ENCODE results near the gene CORO1C. TPM values are rescaled to one million over a fixed set of nuclear protein-coding genes. Genes with fewer than 3 reads are reported as not detected.
A peak's percentile ranks its signal among the peaks of the same experiment; 100 is the strongest.
"Not testable (repeated sequence)": the region's sequence is repeated elsewhere in the genome, so short reads cannot be mapped to it uniquely, and the experiment has no call there.

CORO1C gene
- total RNA-seq, 4 donors from 2014 or later, result 68.1 to 153 (median 128) TPM

- intact Hi-C loops (cut with DNase I; ENCODE audit: low total_unique reads), result no loop called here
- Histone ChIP-seq H3K27ac (peak overlapping the region; percentile 66 to 86 (median 76)), H3K4me1 (peaks cover 11 to 38% (median 24%) of the 10 kb centered on the region in 4 donors), H3K36me3 (no peaks in the 10 kb centered on the region), H3K27me3 (no peaks in the 10 kb centered on the region), H3K4me3 (peak overlapping the region in 1 of 4 donors; percentile 17), H3K9me3 (no peaks in the 10 kb centered on the region)
- TF ChIP-seq POLR2A (IDR thresholded peaks at IDR 0.05), result peak; percentile 65
- TF ChIP-seq CTCF (IDR thresholded peaks at IDR 0.05), result no peak
- peak; percentile 99 for TF ChIP-seq EP300 (IDR thresholded peaks at IDR 0.05; ENCODE audit: low read depth)
- TF ChIP-seq POLR2AphosphoS5 (IDR thresholded peaks at IDR 0.05), result peak; percentile 89 to 93 (median 92)
- WGBS, 2 donors (ENCODE audit: low coverage in 1 of 2), result 24 to 64% methylated on average over 8 to 23 of the region's 23 CpGs
- in situ Hi-C loops (cut with MboI; ENCODE audit: low pct_ligation_motif_present in 1 of 4, low pct_unique_long_range_greater_than_20kb in 1 of 4, low sequenced_read_pairs in 3 of 4), result no loop called here
- DNase-seq, result peak; percentile 78
These were observed 42.8 kb upstream of the CORO1C start for GRCh38 chr12:108773798-108774788.

GRCh38 chr12:108772891-108773797, 41.8 kb upstream of the CORO1C start:
- WGBS, 2 donors (ENCODE audit: low coverage in 1 of 2), result 66 to 83% methylated on average over 5 to 25 of the region's 25 CpGs
- Histone ChIP-seq H3K36me3 (no peaks in the 10 kb centered on the region), H3K27me3 (no peaks in the 10 kb centered on the region), H3K4me1 (peaks cover 20 to 47% (median 30%) of the 10 kb centered on the region in 4 donors), H3K27ac (peak overlapping the region; percentile 3 to 86 (median 60)), H3K9me3 (no peaks in the 10 kb centered on the region), H3K4me3 (no peak overlapping the region)
- DNase-seq, result no peak
- in situ Hi-C loops (cut with MboI; ENCODE audit: low pct_ligation_motif_present in 1 of 4, low pct_unique_long_range_greater_than_20kb in 1 of 4, low sequenced_read_pairs in 3 of 4) (no loop called here), intact Hi-C loops (cut with DNase I; ENCODE audit: low total_unique reads) (no loop called here)
- TF ChIP-seq CTCF (IDR thresholded peaks at IDR 0.05) (no peak), POLR2A (IDR thresholded peaks at IDR 0.05) (no peak), POLR2AphosphoS5 (IDR thresholded peaks at IDR 0.05) (no peak), EP300 (IDR thresholded peaks at IDR 0.05; ENCODE audit: low read depth) (no peak)

GRCh38 chr12:108772247-108772646, 40.9 kb upstream of the CORO1C start:
- peak; percentile 49 for DNase-seq
- Histone ChIP-seq H3K9me3 (no peaks in the 10 kb centered on the region), H3K4me1 (peaks cover 22 to 49% (median 31%) of the 10 kb centered on the region in 4 donors), H3K27me3 (no peaks in the 10 kb centered on the region), H3K27ac (peak overlapping the region; percentile 3 to 86 (median 60)), H3K4me3 (no peak overlapping the region), H3K36me3 (no peaks in the 10 kb centered on the region)
- in situ Hi-C loops (cut with MboI; ENCODE audit: low pct_ligation_motif_present in 1 of 4, low pct_unique_long_range_greater_than_20kb in 1 of 4, low sequenced_read_pairs in 3 of 4), result no loop called here
- intact Hi-C loops (cut with DNase I; ENCODE audit: low total_unique reads), result no loop called here
- TF ChIP-seq POLR2AphosphoS5 (IDR thresholded peaks at IDR 0.05) (no peak), EP300 (IDR thresholded peaks at IDR 0.05; ENCODE audit: low read depth) (no peak), POLR2A (IDR thresholded peaks at IDR 0.05) (no peak), CTCF (IDR thresholded peaks at IDR 0.05) (no peak)
- 62% methylated on average over 2 of the region's 2 CpGs; no CpG with 5 or more reads in 1 of the 2 donors for WGBS, 2 donors (ENCODE audit: low coverage in 1 of 2)

GRCh38 chr12:108771835-108772234, 40.5 kb upstream of the CORO1C start:
- in situ Hi-C loops (cut with MboI; ENCODE audit: low pct_ligation_motif_present in 1 of 4, low pct_unique_long_range_greater_than_20kb in 1 of 4, low sequenced_read_pairs in 3 of 4); intact Hi-C loops (cut with DNase I; ENCODE audit: low total_unique reads); H3K27me3 ChIP-seq; DNase-seq; H3K9me3 ChIP-seq; H3K4me3 ChIP-seq; H3K36me3 ChIP-seq: not testable (repeated sequence)
- peak overlapping the region; percentile 3 to 86 (median 60) for H3K27ac ChIP-seq
- peaks cover 22 to 49% (median 31%) of the 10 kb centered on the region in 4 donors for H3K4me1 ChIP-seq
- WGBS, 2 donors (ENCODE audit: low coverage in 1 of 2), result 81% methylated on average over 9 of the region's 9 CpGs; no CpG with 5 or more reads in 1 of the 2 donors

Data from transverse colon (tissue), 4 donors.